ENCODE measurements around the gene TRAF6. TPM values are rescaled to one million over a fixed set of nuclear protein-coding genes. Genes with fewer than 3 reads are reported as not detected.
"Not testable (repeated sequence)": the region's sequence is repeated elsewhere in the genome, so short reads cannot be mapped to it uniquely, and the experiment has no call there.

TRAF6 gene
- total and polyA plus RNA-seq, 2 experiments from 2014 or later: 9.5 to 12.7 TPM

DNA sequence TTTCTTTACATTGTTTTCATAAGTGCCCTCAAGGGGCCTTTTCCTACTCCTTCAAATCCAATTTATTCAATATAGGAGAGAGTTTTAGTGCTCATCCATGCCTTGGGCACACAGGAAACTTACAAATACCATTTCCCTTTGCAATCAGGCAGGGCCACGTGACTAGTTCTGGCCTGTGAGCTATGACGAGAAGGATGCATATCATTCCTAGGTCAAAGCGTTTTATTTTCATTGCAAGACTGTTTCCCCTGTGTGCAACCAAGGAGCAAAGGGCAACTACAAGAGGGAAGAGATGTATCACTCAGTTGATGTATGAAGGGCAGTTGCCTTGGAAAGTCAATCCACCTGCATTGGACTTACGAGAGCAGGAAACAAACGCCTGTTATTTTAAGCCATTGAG is 1.9 kb upstream of the TRAF6 start:
- 63% methylated on average over 5 of the region's 5 CpGs for WGBS (ENCODE audit: low lambda C conversion rate, missing lambda C conversion rate)
- Histone ChIP-seq H3K9me2 (replicated peaks; ENCODE audit: insufficient read depth) (no peaks in the 10 kb centered on the region), H3K4me3 (no peak overlapping the region), H4K20me1 (ENCODE audit: insufficient read depth, poor library complexity, severe bottlenecking) (peaks cover 17% of the 10 kb centered on the region), H3K4me1 (ENCODE audit: insufficient read depth) (peaks cover 11% of the 10 kb centered on the region), H3K27ac (peak overlapping the region; percentile 44), H3K4me2 (no peak overlapping the region), H3K79me2 (peaks cover 23% of the 10 kb centered on the region), H3K36me3 (replicated peaks; ENCODE audit: insufficient read depth, low read depth) (no peaks in the 10 kb centered on the region), H3K27me3 (no peaks in the 10 kb centered on the region), H2AFZ (no peak overlapping the region), H3K9me3 (ENCODE audit: low read depth) (no peaks in the 10 kb centered on the region)
- TF ChIP-seq, protein P1, sequence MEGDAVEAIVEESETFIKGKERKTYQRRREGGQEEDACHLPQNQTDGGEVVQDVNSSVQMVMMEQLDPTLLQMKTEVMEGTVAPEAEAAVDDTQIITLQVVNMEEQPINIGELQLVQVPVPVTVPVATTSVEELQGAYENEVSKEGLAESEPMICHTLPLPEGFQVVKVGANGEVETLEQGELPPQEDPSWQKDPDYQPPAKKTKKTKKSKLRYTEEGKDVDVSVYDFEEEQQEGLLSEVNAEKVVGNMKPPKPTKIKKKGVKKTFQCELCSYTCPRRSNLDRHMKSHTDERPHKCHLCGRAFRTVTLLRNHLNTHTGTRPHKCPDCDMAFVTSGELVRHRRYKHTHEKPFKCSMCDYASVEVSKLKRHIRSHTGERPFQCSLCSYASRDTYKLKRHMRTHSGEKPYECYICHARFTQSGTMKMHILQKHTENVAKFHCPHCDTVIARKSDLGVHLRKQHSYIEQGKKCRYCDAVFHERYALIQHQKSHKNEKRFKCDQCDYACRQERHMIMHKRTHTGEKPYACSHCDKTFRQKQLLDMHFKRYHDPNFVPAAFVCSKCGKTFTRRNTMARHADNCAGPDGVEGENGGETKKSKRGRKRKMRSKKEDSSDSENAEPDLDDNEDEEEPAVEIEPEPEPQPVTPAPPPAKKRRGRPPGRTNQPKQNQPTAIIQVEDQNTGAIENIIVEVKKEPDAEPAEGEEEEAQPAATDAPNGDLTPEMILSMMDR (IDR thresholded peaks at IDR 0.05; ENCODE audit: poor library complexity): no peak
- TF ChIP-seq EZH2phosphoT487 (IDR thresholded peaks at IDR 0.05; ENCODE audit: low read depth, severe bottlenecking, unreplicated experiment) (no peak), EZH2 (IDR thresholded peaks at IDR 0.05; ENCODE audit: borderline replicate concordance) (no peak)
- peak; percentile 41 for DNase-seq (ENCODE audit: low spot score)

DNA sequence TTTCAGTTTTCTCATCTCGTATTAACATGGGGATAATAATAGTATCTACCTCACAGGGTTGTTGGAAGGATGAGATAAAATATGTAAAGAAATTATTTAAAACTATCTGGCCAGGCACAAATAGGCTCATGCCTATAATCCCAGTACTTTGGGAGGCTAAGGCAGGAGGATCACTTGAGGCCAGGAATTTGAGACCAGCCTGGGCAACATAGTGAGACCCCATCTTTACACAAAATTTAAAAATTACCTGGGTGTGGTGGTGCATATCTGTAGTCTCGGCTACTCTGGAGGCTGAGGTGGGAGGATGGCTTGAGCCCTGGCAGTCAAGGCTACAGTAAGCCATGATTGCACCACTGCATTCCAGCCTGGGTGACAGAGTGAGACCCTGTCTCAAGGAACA is 990 bp upstream of the TRAF6 start:
- H3K4me3 ChIP-seq: not testable (repeated sequence)
- H2AFZ ChIP-seq: peak overlapping the region; percentile 87

DNA sequence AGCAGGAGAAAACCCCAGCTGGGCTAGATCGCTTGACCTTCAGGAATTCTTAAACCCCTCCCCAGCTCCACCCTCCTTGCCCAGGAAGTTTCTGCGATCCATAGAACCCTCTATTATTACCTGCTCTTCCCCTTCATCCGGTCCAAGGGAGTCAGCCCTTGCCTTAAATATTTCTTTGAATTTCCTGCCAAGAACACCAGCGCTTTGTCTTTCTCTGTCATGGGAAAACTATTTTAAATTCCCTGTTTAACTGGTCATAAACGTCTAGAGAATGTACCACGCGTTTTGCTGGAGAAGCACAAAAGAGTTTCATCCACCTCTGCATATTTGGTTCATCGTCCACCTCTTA is 496 bp upstream of the TRAF6 start:
- H3K4me3 ChIP-seq: peak overlapping the region; percentile 97
- peak overlapping the region; percentile 99 for H3K27ac ChIP-seq
- 23% methylated on average over 8 of the region's 8 CpGs for WGBS (ENCODE audit: low lambda C conversion rate, missing lambda C conversion rate)
- H3K27me3 ChIP-seq: no peaks in the 10 kb centered on the region
- peaks cover 24% of the 10 kb centered on the region for H4K20me1 ChIP-seq (ENCODE audit: insufficient read depth, poor library complexity, severe bottlenecking)
- H2AFZ ChIP-seq: peak overlapping the region; percentile 87
- H3K4me2 ChIP-seq: peak overlapping the region; percentile 84
- TF ChIP-seq EZH2phosphoT487 (IDR thresholded peaks at IDR 0.05; ENCODE audit: low read depth, severe bottlenecking, unreplicated experiment) (no peak), EZH2 (IDR thresholded peaks at IDR 0.05; ENCODE audit: borderline replicate concordance) (no peak)
- TF ChIP-seq, protein P1 (IDR thresholded peaks at IDR 0.05; ENCODE audit: poor library complexity): no peak
- H3K9me3 ChIP-seq (ENCODE audit: low read depth): no peaks in the 10 kb centered on the region
- peak; percentile 9 for DNase-seq (ENCODE audit: low spot score)
- peaks cover 11% of the 10 kb centered on the region for H3K4me1 ChIP-seq (ENCODE audit: insufficient read depth)
- no peaks in the 10 kb centered on the region for H3K36me3 ChIP-seq (replicated peaks; ENCODE audit: insufficient read depth, low read depth)
- H3K79me2 ChIP-seq: peaks cover 37% of the 10 kb centered on the region
- no peaks in the 10 kb centered on the region for H3K9me2 ChIP-seq (replicated peaks; ENCODE audit: insufficient read depth)

More for the DNA sequence above, 990 bp upstream of the TRAF6 start:
- Histone ChIP-seq H4K20me1 (ENCODE audit: insufficient read depth, poor library complexity, severe bottlenecking) (peaks cover 22% of the 10 kb centered on the region), H3K79me2 (peaks cover 32% of the 10 kb centered on the region), H3K4me1 (ENCODE audit: insufficient read depth) (peaks cover 11% of the 10 kb centered on the region), H3K4me2 (peak overlapping the region; percentile 84), H3K27ac (peak overlapping the region; percentile 99)
- 98% methylated on average over 2 of the region's 2 CpGs for WGBS (ENCODE audit: low lambda C conversion rate, missing lambda C conversion rate)
- H3K27me3 ChIP-seq; H3K9me3 ChIP-seq (ENCODE audit: low read depth); H3K9me2 ChIP-seq (replicated peaks; ENCODE audit: insufficient read depth); DNase-seq (ENCODE audit: low spot score); H3K36me3 ChIP-seq (replicated peaks; ENCODE audit: insufficient read depth, low read depth): not testable (repeated sequence)

DNA sequence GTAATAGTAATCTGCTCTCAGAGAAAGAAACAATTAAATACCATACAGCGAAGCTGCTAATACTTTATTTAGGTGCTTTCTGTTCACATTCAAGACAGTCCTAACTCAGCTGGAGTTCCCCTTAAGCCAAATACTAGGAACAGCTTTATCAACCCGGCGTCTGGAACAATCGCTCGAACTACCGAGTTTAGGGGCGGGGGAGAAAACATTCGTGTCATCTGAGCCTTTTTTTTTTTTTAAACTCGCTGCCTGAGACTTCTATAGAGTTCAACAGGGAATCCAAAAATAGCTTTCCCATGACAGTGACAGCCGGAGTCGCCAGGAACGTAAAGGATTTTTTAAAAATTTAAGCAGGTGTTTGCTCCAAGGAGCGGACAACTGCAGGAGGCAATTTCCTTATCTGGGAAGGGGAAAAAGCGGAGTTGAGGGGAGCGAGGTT is 852 bp downstream of the TRAF6 start:
- peak; percentile 54 for DNase-seq (ENCODE audit: low spot score)
- Histone ChIP-seq H3K27ac (peak overlapping the region; percentile 99), H3K9me3 (ENCODE audit: low read depth) (no peaks in the 10 kb centered on the region), H3K79me2 (peaks cover 50% of the 10 kb centered on the region), H3K4me1 (ENCODE audit: insufficient read depth) (peaks cover 11% of the 10 kb centered on the region), H3K4me2 (peak overlapping the region; percentile 90), H4K20me1 (ENCODE audit: insufficient read depth, poor library complexity, severe bottlenecking) (peaks cover 24% of the 10 kb centered on the region), H3K9me2 (replicated peaks; ENCODE audit: insufficient read depth) (no peaks in the 10 kb centered on the region), H3K36me3 (replicated peaks; ENCODE audit: insufficient read depth, low read depth) (no peaks in the 10 kb centered on the region), H2AFZ (peak overlapping the region; percentile 87), H3K4me3 (peak overlapping the region; percentile 97), H3K27me3 (no peaks in the 10 kb centered on the region)
- 1% methylated on average over 15 of the region's 15 CpGs for WGBS (ENCODE audit: low lambda C conversion rate, missing lambda C conversion rate)
- TF ChIP-seq, protein P1 (IDR thresholded peaks at IDR 0.05; ENCODE audit: poor library complexity): no peak
- TF ChIP-seq EZH2 (IDR thresholded peaks at IDR 0.05; ENCODE audit: borderline replicate concordance) (no peak), EZH2phosphoT487 (IDR thresholded peaks at IDR 0.05; ENCODE audit: low read depth, severe bottlenecking, unreplicated experiment) (no peak)

Data from hepatocyte (in vitro differentiated cells).